NCI-H2029 (cell line): ENCODE measurements around the gene ASIP.
"Not testable (repeated sequence)": the region's sequence is repeated elsewhere in the genome, so short reads cannot be mapped to it uniquely, and the experiment has no call there.

Experiments used
- DNase-seq: peaks from one replicate; lab custom pipeline; 2025; lab: John Stamatoyannopoulos, UW

The ASIP gene

GRCh38 chr20:34285450-34285849 lies 44.2 kb downstream of the ASIP start:
- no peak for DNase-seq

- not testable (repeated sequence) for DNase-seq
Measured at GRCh38 chr20:34287500-34287899, 46.3 kb downstream of the ASIP start.

- no peak for DNase-seq
Measured at GRCh38 chr20:34290471-34290870, 49.2 kb downstream of the ASIP start.

- DNase-seq = no peak
Measured at GRCh38 chr20:34292496-34292895, 51.3 kb downstream of the ASIP start.

GRCh38 chr20:34293119-34293518 lies 51.9 kb downstream of the ASIP start:
- DNase-seq = no peak

- DNase-seq = no peak
Measured at GRCh38 chr20:34293589-34293988, 52.4 kb downstream of the ASIP start.

GRCh38 chr20:34294563-34294962 lies 53.3 kb downstream of the ASIP start:
- DNase-seq = no peak

GRCh38 chr20:34295284-34295683 lies 54.1 kb downstream of the ASIP start:
- no peak for DNase-seq

GRCh38 chr20:34296468-34296867 lies 55.2 kb downstream of the ASIP start:
- DNase-seq = no peak

- not testable (repeated sequence) for DNase-seq
Measured at GRCh38 chr20:34298294-34298784, 57.1 kb downstream of the ASIP start.

- no peak for DNase-seq
Measured at GRCh38 chr20:34299556-34300255, 58.5 kb downstream of the ASIP start.

- DNase-seq = peak; percentile 68
Measured at GRCh38 chr20:34300256-34300806, 59.1 kb downstream of the ASIP start.

GRCh38 chr20:34300809-34301586 lies 59.8 kb downstream of the ASIP start:
- no peak for DNase-seq

GRCh38 chr20:34301587-34302311 lies 60.5 kb downstream of the ASIP start:
- no peak for DNase-seq

GRCh38 chr20:34302312-34302722 lies 61.1 kb downstream of the ASIP start:
- no peak for DNase-seq

GRCh38 chr20:34302723-34303533 lies 61.7 kb downstream of the ASIP start, which contains the start of gene AHCY:
Gene AHCY (minus strand): TSS chr20:34303355. CDS start chr20:34303270, 85 bp downstream.
- peak; percentile 96 for DNase-seq

GRCh38 chr20:34305333-34306230 lies 64.4 kb downstream of the ASIP start:
- no peak for DNase-seq

- no peak for DNase-seq
Measured at GRCh38 chr20:34309691-34310090, 68.5 kb downstream of the ASIP start.

GRCh38 chr20:34310481-34311117 lies 69.4 kb downstream of the ASIP start:
- DNase-seq = no peak
